Endothelial cell of umbilical vein (primary cell): ENCODE results near the gene XPNPEP2. TPM values are rescaled to one million over a fixed set of nuclear protein-coding genes. Genes with fewer than 3 reads are reported as not detected.

Source experiments
- BruUV-seq: library from RNA; stranded (reverse); fragments of 400-500 nt; replicated peaks from 2 replicates; lab custom pipeline; 2021; lab: Mats Ljungman, UMichigan
- CTCF ChIA-PET: fragments of 300-600, 350-600 bp; sonication (Branson Sonifier 250); formaldehyde crosslinking; loops from one replicate; lab custom pipeline; 2021; ENCODE audit warnings: antibody characterized with exemption, inconsistent platforms; lab: Charles Lee
- POLR2A ChIA-PET: fragments of 300-600, 350-600 bp; sonication (Branson Sonifier 250); formaldehyde crosslinking; loops from one replicate; lab custom pipeline; 2021; ENCODE audit warnings: antibody characterized with exemption, inconsistent platforms; lab: Charles Lee
- DNase-seq: peaks from one replicate; pipeline ENCODE4 v3.0.0-alpha.2; 2011; ENCODE audit warnings: low read depth, low spot score
- FAIRE-seq: peaks from 2 replicates; lab custom pipeline; 2011; peaks lifted over from hg19 to GRCh38; lab: Jason Lieb, UNC
- H2AFZ ChIP-seq: 2 replicates; pipeline ENCODE4 v1.6.0; 2012; ENCODE audit warnings: low read depth, low read length, control low read depth, inconsistent platforms
- H3K27ac ChIP-seq: 2 replicates; pipeline ENCODE4 v1.5.1; 2011; ENCODE audit warnings: low read depth, mild to moderate bottlenecking, control low read depth, low read length, moderate library complexity; ENCODE audit not compliant: insufficient read depth
- H3K27me3 ChIP-seq, 2 experiments: 2 replicates each; pipeline versions ENCODE4 v1.6.0 to v1.6.1; 2011; ENCODE audit warnings: low read length in 2 of 2, mixed read lengths in 1 of 2; ENCODE audit not compliant: control insufficient read depth in 2 of 2, insufficient read depth in 2 of 2
- H3K36me3 ChIP-seq, 2 experiments: 2 replicates in 1 of 2; 3 replicates in 1 of 2; pipeline ENCODE4 v1.5.1; 2011; ENCODE audit warnings: low read length in 2 of 2, mild to moderate bottlenecking in 1 of 2, moderate library complexity in 1 of 2; ENCODE audit not compliant: control insufficient read depth in 2 of 2, insufficient read depth in 2 of 2; ENCODE audit errors: extremely low read depth in 1 of 2
- H3K4me1 ChIP-seq: 3 replicates; pipeline ENCODE4 v1.5.1; 2011; ENCODE audit warnings: mild to moderate bottlenecking, low read length; ENCODE audit not compliant: control insufficient read depth, insufficient read depth; ENCODE audit errors: extremely low read depth
- H3K4me2 ChIP-seq: 2 replicates; pipeline ENCODE4 v1.6.1; 2011; ENCODE audit warnings: low read length, control low read depth, mixed read lengths; ENCODE audit not compliant: insufficient read depth
- H3K4me3 ChIP-seq, 3 experiments: fragments of 200-600 bp in 1 of 3; sonication (generic), shearing (Covaris generic) in 1 of 3; replicated peaks in 1 of 3; 2 replicates each; pipeline ENCODE4 v1.5.1; 2011 to 2016; ENCODE audit warnings: control low read depth in 3 of 3, low read length in 3 of 3, mild to moderate bottlenecking in 2 of 3, inconsistent platforms in 1 of 3, low read depth in 1 of 3, moderate library complexity in 1 of 3; ENCODE audit not compliant: insufficient read depth in 1 of 3
- H3K79me2 ChIP-seq: 2 replicates; pipeline ENCODE4 v1.6.0; 2012; ENCODE audit warnings: low read length, inconsistent platforms; ENCODE audit not compliant: control insufficient read depth, insufficient read depth
- H3K9ac ChIP-seq: replicated peaks from 2 replicates; pipeline ENCODE3; 2011; ENCODE audit warnings: low read length, control low read depth; ENCODE audit not compliant: insufficient read depth; ENCODE audit errors: extremely low read depth
- H3K9me1 ChIP-seq: replicated peaks from 3 replicates; pipeline ENCODE4 v1.6.0; 2011; ENCODE audit warnings: mild to moderate bottlenecking, low read length; ENCODE audit not compliant: control insufficient read depth, insufficient read depth; ENCODE audit errors: extremely low read depth
- H3K9me3 ChIP-seq: replicated peaks from 2 replicates; pipeline ENCODE4 v1.5.1; 2012; ENCODE audit warnings: low read length, inconsistent platforms; ENCODE audit not compliant: control insufficient read depth, insufficient read depth
- H4K20me1 ChIP-seq: replicated peaks from 2 replicates; pipeline ENCODE3; 2011; ENCODE audit warnings: mild to moderate bottlenecking, low read length; ENCODE audit not compliant: control insufficient read depth, insufficient read depth; ENCODE audit errors: extremely low read depth
- FOS ChIP-seq: IDR thresholded peaks from 2 replicates; pipeline ENCODE4 v1.6.1; 2011; ENCODE audit warnings: mild to moderate bottlenecking, low read length, moderate library complexity, borderline replicate concordance; ENCODE audit not compliant: insufficient read depth
- JUN ChIP-seq: IDR thresholded peaks from 2 replicates; pipeline ENCODE4 v1.6.1; 2011; ENCODE audit warnings: borderline replicate concordance, low read depth; ENCODE audit not compliant: insufficient read length, insufficient read depth
- MYC ChIP-seq: IDR thresholded peaks from one replicate; pipeline ENCODE4 v1.6.1; 2011; ENCODE audit warnings: mild to moderate bottlenecking, low read depth, low read length
- POLR2A ChIP-seq: IDR thresholded peaks from 2 replicates; pipeline ENCODE4 v1.6.1; 2012; ENCODE audit warnings: low read depth, mild to moderate bottlenecking, control low read depth, low read length
- POLR2AphosphoS5 ChIP-seq: IDR thresholded peaks from 2 replicates; pipeline ENCODE4 v1.6.1; 2012; ENCODE audit warnings: low read depth, mild to moderate bottlenecking, control low read depth, low read length, moderate library complexity; ENCODE audit not compliant: insufficient read depth
- dilution Hi-C: fragments of 300-500 bp; cut with MboI; formaldehyde crosslinking; loops from one replicate; pipeline ENCODE4 v1.15.0; 2019; ENCODE audit warnings: low sequenced_read_pairs; ENCODE audit not compliant: extremely low pct_ligation_motif_present
- intact Hi-C: fragments of 100-400 bp; cut with micrococcal nuclease; formaldehyde crosslinking; loops from one replicate; pipeline ENCODE4 v1.10.0; 2022
- polyA plus RNA-seq, 4 experiments: library from polyadenylated mRNA; depleted of rRNA in 3 of 4; stranded (reverse) in 3 of 4; unstranded in 1 of 4; fragments of >200 nt; gene quantifications; 2 replicates each; pipeline versions ENCODE4 v1.2.1 to v1.2.3, GENCODE V29; 2011 to 2012; ENCODE audit warnings: missing spikeins in 1 of 4
- total RNA-seq: library from RNA; stranded (reverse); gene quantifications from 2 replicates; pipeline ENCODE4 v1.2.3, GENCODE V29; 2021
- TF ChIP-seq, protein P1 (sequence below): IDR thresholded peaks from 2 replicates; pipeline ENCODE4 v1.6.1; 2011; ENCODE audit not compliant: insufficient read depth, insufficient read length
- TF ChIP-seq, protein P2 (sequence below), 2 donors: IDR thresholded peaks; 1 replicate in 1 of 2; 2 replicates in 1 of 2; pipeline ENCODE4 v1.5.1; 2011; ENCODE audit warnings: low read length in 2 of 2, mild to moderate bottlenecking in 2 of 2, moderate library complexity in 2 of 2, control low read depth in 1 of 2, inconsistent platforms in 1 of 2, low read depth in 1 of 2; ENCODE audit not compliant: insufficient read depth in 1 of 2; ENCODE audit errors: extremely low read depth in 1 of 2

The XPNPEP2 gene
- total and polyA plus RNA-seq, 2 donors (not counting 3 experiments of a cell fraction or from before 2014, with no cell fraction given), result 0.04 TPM; not detected in 1

DNA sequence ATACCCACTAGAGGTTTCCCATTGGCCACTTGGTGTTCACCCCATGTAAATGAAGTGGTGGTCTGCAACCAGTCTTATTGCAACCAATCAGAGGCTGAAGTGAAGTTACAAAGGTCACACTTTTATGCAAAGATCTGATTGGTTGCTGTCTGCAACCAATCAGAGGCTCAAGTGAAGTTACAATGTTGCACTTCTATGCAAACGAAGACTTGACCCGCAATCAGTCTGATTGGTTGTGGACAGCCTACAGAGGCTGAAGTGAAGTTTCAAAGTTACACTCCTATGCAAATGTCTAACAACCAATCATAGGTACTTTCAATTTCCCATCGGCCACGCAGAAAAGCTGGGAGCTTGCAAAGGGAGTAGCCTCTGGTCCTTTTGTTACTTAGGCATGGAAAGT, 22.3 kb upstream of the XPNPEP2 start:
- BruUV-seq, result no TSS peak
- no peaks in the 10 kb centered on the region for H4K20me1 ChIP-seq
- dilution Hi-C loops (no loop called here), intact Hi-C loops (no loop called here)
- no peaks in the 10 kb centered on the region for H3K79me2 ChIP-seq
- H3K9ac ChIP-seq, result no peak overlapping the region
- H2AFZ ChIP-seq, result no peak overlapping the region
- DNase-seq (no peak), FAIRE-seq (no peak)
- ChIA-PET CTCF (no interaction called here), POLR2A (no interaction called here)
- TF ChIP-seq, protein P1, sequence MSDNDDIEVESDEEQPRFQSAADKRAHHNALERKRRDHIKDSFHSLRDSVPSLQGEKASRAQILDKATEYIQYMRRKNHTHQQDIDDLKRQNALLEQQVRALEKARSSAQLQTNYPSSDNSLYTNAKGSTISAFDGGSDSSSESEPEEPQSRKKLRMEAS, result no peak
- TF ChIP-seq MYC, result no peak
- TF ChIP-seq POLR2AphosphoS5, result no peak
- no peak for TF ChIP-seq JUN
- TF ChIP-seq, protein P2, sequence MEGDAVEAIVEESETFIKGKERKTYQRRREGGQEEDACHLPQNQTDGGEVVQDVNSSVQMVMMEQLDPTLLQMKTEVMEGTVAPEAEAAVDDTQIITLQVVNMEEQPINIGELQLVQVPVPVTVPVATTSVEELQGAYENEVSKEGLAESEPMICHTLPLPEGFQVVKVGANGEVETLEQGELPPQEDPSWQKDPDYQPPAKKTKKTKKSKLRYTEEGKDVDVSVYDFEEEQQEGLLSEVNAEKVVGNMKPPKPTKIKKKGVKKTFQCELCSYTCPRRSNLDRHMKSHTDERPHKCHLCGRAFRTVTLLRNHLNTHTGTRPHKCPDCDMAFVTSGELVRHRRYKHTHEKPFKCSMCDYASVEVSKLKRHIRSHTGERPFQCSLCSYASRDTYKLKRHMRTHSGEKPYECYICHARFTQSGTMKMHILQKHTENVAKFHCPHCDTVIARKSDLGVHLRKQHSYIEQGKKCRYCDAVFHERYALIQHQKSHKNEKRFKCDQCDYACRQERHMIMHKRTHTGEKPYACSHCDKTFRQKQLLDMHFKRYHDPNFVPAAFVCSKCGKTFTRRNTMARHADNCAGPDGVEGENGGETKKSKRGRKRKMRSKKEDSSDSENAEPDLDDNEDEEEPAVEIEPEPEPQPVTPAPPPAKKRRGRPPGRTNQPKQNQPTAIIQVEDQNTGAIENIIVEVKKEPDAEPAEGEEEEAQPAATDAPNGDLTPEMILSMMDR (IDR thresholded peaks at IDR 0.05; ENCODE audit: extremely low read depth in 1 of 2, insufficient read depth in 1 of 2, low read depth in 1 of 2, low read length in 2 of 2), result no peak
- no peak for TF ChIP-seq FOS
- TF ChIP-seq POLR2A, result no peak
- H3K4me3 ChIP-seq, result no peak overlapping the region
- H3K9me1 ChIP-seq, result no peaks in the 10 kb centered on the region
- H3K27ac ChIP-seq, result no peak overlapping the region
- no peaks in the 10 kb centered on the region for H3K36me3 ChIP-seq
- H3K4me1 ChIP-seq, result peaks cover 35% of the 10 kb centered on the region
- H3K9me3 ChIP-seq, result no peaks in the 10 kb centered on the region
- no peaks in the 10 kb centered on the region for H3K27me3 ChIP-seq
- no peak overlapping the region for H3K4me2 ChIP-seq
